ENCODE results near the gene SND1. TPM values are rescaled to one million over a fixed set of nuclear protein-coding genes. Genes with fewer than 3 reads are reported as not detected.

Gene SND1
- total RNA-seq, 1 experiment from 2014 or later = 139 TPM

GRCh38 chr7:127715272-127715671 is 63.3 kb downstream of the SND1 start:
- H3K27me3 ChIP-seq (ENCODE audit: low read length) = no peaks in the 10 kb centered on the region
- CTCF ChIA-PET = no interaction called here
- no peaks in the 10 kb centered on the region for H3K9me2 ChIP-seq (replicated peaks; ENCODE audit: low read length)
- no peak overlapping the region for H3K4me3 ChIP-seq (ENCODE audit: low read length)
- peaks cover 53% of the 10 kb centered on the region for H3K36me3 ChIP-seq (ENCODE audit: low read depth, low read length)
- no peak overlapping the region for H3K4me2 ChIP-seq (ENCODE audit: low read length)
- TF ChIP-seq EZH2 (IDR thresholded peaks at IDR 0.05; ENCODE audit: low read length, unreplicated experiment) (no peak), EZH2phosphoT487 (IDR thresholded peaks at IDR 0.05; ENCODE audit: borderline replicate concordance, low read length) (no peak)
- DNase-seq (no peak), ATAC-seq (no peak)
- H3K9me3 ChIP-seq (ENCODE audit: low read length) = no peaks in the 10 kb centered on the region
- peaks cover 38% of the 10 kb centered on the region for H3K79me2 ChIP-seq (ENCODE audit: low read length)
- POLR2A ChIA-PET (ENCODE audit: unreplicated experiment) = no interaction called here
- intact Hi-C loops (cut with micrococcal nuclease) = no loop called here
- H3K4me1 ChIP-seq (ENCODE audit: insufficient read depth, low read length) = no peaks in the 10 kb centered on the region
- H3K9ac ChIP-seq (ENCODE audit: low read length) = no peak overlapping the region
- H4K20me1 ChIP-seq (ENCODE audit: low read length) = peaks cover 8% of the 10 kb centered on the region; the same call in 1 of the 2 replicates
- no peak overlapping the region for H2AFZ ChIP-seq (ENCODE audit: low read length)
- BruUV-seq (replicated peaks) = no TSS peak
- H3F3A ChIP-seq (ENCODE audit: low read length, unreplicated experiment) = no peaks in the 10 kb centered on the region
- H3K27ac ChIP-seq (ENCODE audit: low read length) = no peak overlapping the region

- Histone ChIP-seq H3K9ac (ENCODE audit: low read length) (no peak overlapping the region), H3K27me3 (ENCODE audit: low read length) (no peaks in the 10 kb centered on the region), H3K4me1 (ENCODE audit: insufficient read depth, low read length) (no peaks in the 10 kb centered on the region), H3K79me2 (ENCODE audit: low read length) (peaks cover 38% of the 10 kb centered on the region), H2AFZ (ENCODE audit: low read length) (no peak overlapping the region), H4K20me1 (ENCODE audit: low read length) (peaks cover 8% of the 10 kb centered on the region; the same call in 1 of the 2 replicates), H3K36me3 (ENCODE audit: low read depth, low read length) (peaks cover 53% of the 10 kb centered on the region), H3F3A (ENCODE audit: low read length, unreplicated experiment) (no peaks in the 10 kb centered on the region), H3K4me2 (ENCODE audit: low read length) (no peak overlapping the region), H3K9me2 (replicated peaks; ENCODE audit: low read length) (no peaks in the 10 kb centered on the region), H3K4me3 (ENCODE audit: low read length) (no peak overlapping the region), H3K9me3 (ENCODE audit: low read length) (no peaks in the 10 kb centered on the region), H3K27ac (ENCODE audit: low read length) (no peak overlapping the region)
- POLR2A ChIA-PET (ENCODE audit: unreplicated experiment) = no interaction called here
- CTCF ChIA-PET = no interaction called here
- BruUV-seq (replicated peaks) = no TSS peak
- ATAC-seq = no peak
- intact Hi-C loops (cut with micrococcal nuclease) = no loop called here
- DNase-seq = no peak
- TF ChIP-seq EZH2 (IDR thresholded peaks at IDR 0.05; ENCODE audit: low read length, unreplicated experiment) = no peak
- no peak for TF ChIP-seq CTCF (conservative IDR thresholded peaks at IDR 0.05; ENCODE audit: low read depth, low read length)
- TF ChIP-seq EZH2phosphoT487 (IDR thresholded peaks at IDR 0.05; ENCODE audit: borderline replicate concordance, low read length) = no peak
These were observed 63.9 kb downstream of the SND1 start for GRCh38 chr7:127715901-127716300.

GRCh38 chr7:127717502-127718339 is 65.7 kb downstream of the SND1 start:
- Histone ChIP-seq H3F3A (ENCODE audit: low read length, unreplicated experiment) (no peaks in the 10 kb centered on the region), H3K79me2 (ENCODE audit: low read length) (peaks cover 38% of the 10 kb centered on the region), H2AFZ (ENCODE audit: low read length) (no peak overlapping the region), H3K27ac (ENCODE audit: low read length) (no peak overlapping the region), H3K36me3 (ENCODE audit: low read depth, low read length) (peaks cover 60% of the 10 kb centered on the region), H3K4me2 (ENCODE audit: low read length) (no peak overlapping the region), H3K9me3 (ENCODE audit: low read length) (no peaks in the 10 kb centered on the region), H3K4me3 (ENCODE audit: low read length) (no peak overlapping the region), H3K4me1 (ENCODE audit: insufficient read depth, low read length) (no peaks in the 10 kb centered on the region), H4K20me1 (ENCODE audit: low read length) (peaks cover 8% of the 10 kb centered on the region; the same call in 1 of the 2 replicates), H3K9ac (ENCODE audit: low read length) (no peak overlapping the region), H3K9me2 (replicated peaks; ENCODE audit: low read length) (no peaks in the 10 kb centered on the region), H3K27me3 (ENCODE audit: low read length) (no peaks in the 10 kb centered on the region)
- intact Hi-C loops (cut with micrococcal nuclease) = no loop called here
- BruUV-seq (replicated peaks) = no TSS peak
- POLR2A ChIA-PET (ENCODE audit: unreplicated experiment) = no interaction called here
- no peak for DNase-seq
- CTCF ChIA-PET = no interaction called here
- no peak for TF ChIP-seq EZH2 (IDR thresholded peaks at IDR 0.05; ENCODE audit: low read length, unreplicated experiment)
- no peak for TF ChIP-seq EZH2phosphoT487 (IDR thresholded peaks at IDR 0.05; ENCODE audit: borderline replicate concordance, low read length)
- TF ChIP-seq CTCF (conservative IDR thresholded peaks at IDR 0.05; ENCODE audit: low read depth, low read length) = no peak
- no peak for ATAC-seq

Measured in PC-3 (cell line).